ENCODE results near the gene SAFB. TPM values are rescaled to one million over a fixed set of nuclear protein-coding genes. Genes with fewer than 3 reads are reported as not detected.

The SAFB gene
- total RNA-seq, 1 experiment from 2014 or later = 83.0 TPM

GRCh38 chr19:5624741-5625278, 1.9 kb downstream of the SAFB start:
- intact Hi-C loops (cut with micrococcal nuclease; ENCODE audit: unreplicated experiment) = no loop called here
- ChIA-PET POLR2A (interaction anchor here (0.7 kb wide), 1 partner anchor 315 kb away, joined by 18 read pairs; no protein-coding TSS in a partner anchor), CTCF (no interaction called here)
- in situ Hi-C loops (cut with HindIII; ENCODE audit: low pct_unique_long_range_greater_than_20kb, low sequenced_read_pairs) = no loop called here
- TF ChIP-seq, protein P1, sequence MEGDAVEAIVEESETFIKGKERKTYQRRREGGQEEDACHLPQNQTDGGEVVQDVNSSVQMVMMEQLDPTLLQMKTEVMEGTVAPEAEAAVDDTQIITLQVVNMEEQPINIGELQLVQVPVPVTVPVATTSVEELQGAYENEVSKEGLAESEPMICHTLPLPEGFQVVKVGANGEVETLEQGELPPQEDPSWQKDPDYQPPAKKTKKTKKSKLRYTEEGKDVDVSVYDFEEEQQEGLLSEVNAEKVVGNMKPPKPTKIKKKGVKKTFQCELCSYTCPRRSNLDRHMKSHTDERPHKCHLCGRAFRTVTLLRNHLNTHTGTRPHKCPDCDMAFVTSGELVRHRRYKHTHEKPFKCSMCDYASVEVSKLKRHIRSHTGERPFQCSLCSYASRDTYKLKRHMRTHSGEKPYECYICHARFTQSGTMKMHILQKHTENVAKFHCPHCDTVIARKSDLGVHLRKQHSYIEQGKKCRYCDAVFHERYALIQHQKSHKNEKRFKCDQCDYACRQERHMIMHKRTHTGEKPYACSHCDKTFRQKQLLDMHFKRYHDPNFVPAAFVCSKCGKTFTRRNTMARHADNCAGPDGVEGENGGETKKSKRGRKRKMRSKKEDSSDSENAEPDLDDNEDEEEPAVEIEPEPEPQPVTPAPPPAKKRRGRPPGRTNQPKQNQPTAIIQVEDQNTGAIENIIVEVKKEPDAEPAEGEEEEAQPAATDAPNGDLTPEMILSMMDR (IDR thresholded peaks at IDR 0.05) = no peak
- TF ChIP-seq, protein P2, sequence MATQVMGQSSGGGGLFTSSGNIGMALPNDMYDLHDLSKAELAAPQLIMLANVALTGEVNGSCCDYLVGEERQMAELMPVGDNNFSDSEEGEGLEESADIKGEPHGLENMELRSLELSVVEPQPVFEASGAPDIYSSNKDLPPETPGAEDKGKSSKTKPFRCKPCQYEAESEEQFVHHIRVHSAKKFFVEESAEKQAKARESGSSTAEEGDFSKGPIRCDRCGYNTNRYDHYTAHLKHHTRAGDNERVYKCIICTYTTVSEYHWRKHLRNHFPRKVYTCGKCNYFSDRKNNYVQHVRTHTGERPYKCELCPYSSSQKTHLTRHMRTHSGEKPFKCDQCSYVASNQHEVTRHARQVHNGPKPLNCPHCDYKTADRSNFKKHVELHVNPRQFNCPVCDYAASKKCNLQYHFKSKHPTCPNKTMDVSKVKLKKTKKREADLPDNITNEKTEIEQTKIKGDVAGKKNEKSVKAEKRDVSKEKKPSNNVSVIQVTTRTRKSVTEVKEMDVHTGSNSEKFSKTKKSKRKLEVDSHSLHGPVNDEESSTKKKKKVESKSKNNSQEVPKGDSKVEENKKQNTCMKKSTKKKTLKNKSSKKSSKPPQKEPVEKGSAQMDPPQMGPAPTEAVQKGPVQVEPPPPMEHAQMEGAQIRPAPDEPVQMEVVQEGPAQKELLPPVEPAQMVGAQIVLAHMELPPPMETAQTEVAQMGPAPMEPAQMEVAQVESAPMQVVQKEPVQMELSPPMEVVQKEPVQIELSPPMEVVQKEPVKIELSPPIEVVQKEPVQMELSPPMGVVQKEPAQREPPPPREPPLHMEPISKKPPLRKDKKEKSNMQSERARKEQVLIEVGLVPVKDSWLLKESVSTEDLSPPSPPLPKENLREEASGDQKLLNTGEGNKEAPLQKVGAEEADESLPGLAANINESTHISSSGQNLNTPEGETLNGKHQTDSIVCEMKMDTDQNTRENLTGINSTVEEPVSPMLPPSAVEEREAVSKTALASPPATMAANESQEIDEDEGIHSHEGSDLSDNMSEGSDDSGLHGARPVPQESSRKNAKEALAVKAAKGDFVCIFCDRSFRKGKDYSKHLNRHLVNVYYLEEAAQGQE (IDR thresholded peaks at IDR 0.05; ENCODE audit: insufficient read depth in 1 of 2, low read depth in 2 of 2, low read length in 1 of 2) = no peak
- TF ChIP-seq SIN3A (IDR thresholded peaks at IDR 0.05; ENCODE audit: borderline replicate concordance, insufficient read depth, low read depth, low read length) = no peak
- no peak for ATAC-seq
- Histone ChIP-seq H3K4me1 (ENCODE audit: control insufficient read depth, insufficient read depth, low read length) (peaks cover 18% of the 10 kb centered on the region), H3K36me3 (ENCODE audit: control insufficient read depth, insufficient read depth, low read length) (peaks cover 35% of the 10 kb centered on the region), H3K4me3 (ENCODE audit: low read depth in 2 of 2, low read length in 2 of 2) (peak overlapping the region; percentile 92 to 99), H3K27ac (ENCODE audit: low read length) (peak overlapping the region; percentile 93), H3K9me3 (ENCODE audit: control insufficient read depth, insufficient read depth, low read depth, low read length) (no peaks in the 10 kb centered on the region), H3K27me3 (ENCODE audit: control insufficient read depth, insufficient read depth, low read length) (no peaks in the 10 kb centered on the region)
- no peak for DNase-seq (ENCODE audit: low read depth, low spot score)
- BruUV-seq (replicated peaks) = TSS peak; percentile 64

DNA sequence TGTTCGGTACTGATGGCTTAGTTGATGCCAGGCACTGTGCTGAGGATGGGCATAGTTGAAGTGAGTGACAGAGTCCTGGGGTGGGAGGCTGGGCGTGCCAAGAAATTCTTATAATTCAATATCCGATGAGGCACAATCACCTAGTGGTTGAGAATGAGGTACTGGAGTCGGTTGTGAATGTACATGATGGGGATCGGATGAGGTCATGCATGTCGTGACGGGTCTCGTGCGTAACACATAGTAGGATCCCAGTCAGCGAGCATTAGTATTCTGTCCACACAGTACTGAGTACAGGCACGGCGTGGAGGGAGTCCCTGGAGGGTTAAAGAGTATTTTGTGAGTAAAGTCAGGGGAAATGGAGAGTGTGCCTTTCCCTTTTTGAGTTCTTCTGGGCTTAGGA, 2.8 kb downstream of the SAFB start:
- ChIA-PET CTCF (no interaction called here), POLR2A (no interaction called here)
- Histone ChIP-seq H3K4me3 (ENCODE audit: low read depth in 2 of 2, low read length in 2 of 2) (no peak overlapping the region), H3K36me3 (ENCODE audit: control insufficient read depth, insufficient read depth, low read length) (peaks cover 30% of the 10 kb centered on the region), H3K27ac (ENCODE audit: low read length) (no peak overlapping the region), H3K4me1 (ENCODE audit: control insufficient read depth, insufficient read depth, low read length) (peaks cover 18% of the 10 kb centered on the region), H3K27me3 (ENCODE audit: control insufficient read depth, insufficient read depth, low read length) (no peaks in the 10 kb centered on the region), H3K9me3 (ENCODE audit: control insufficient read depth, insufficient read depth, low read depth, low read length) (no peaks in the 10 kb centered on the region)
- no peak for DNase-seq (ENCODE audit: low read depth, low spot score)
- intact Hi-C loops (cut with micrococcal nuclease; ENCODE audit: unreplicated experiment) (no loop called here), in situ Hi-C loops (cut with HindIII; ENCODE audit: low pct_unique_long_range_greater_than_20kb, low sequenced_read_pairs) (no loop called here)
- TF ChIP-seq POLR2AphosphoS5 (IDR thresholded peaks at IDR 0.05; ENCODE audit: low read depth, low read length) (no peak), SIN3A (IDR thresholded peaks at IDR 0.05; ENCODE audit: borderline replicate concordance, insufficient read depth, low read depth, low read length) (no peak), TCF7L2 (IDR thresholded peaks at IDR 0.05; ENCODE audit: low read depth, low read length) (no peak)
- TF ChIP-seq, protein P2 (IDR thresholded peaks at IDR 0.05; ENCODE audit: insufficient read depth in 1 of 2, low read depth in 2 of 2, low read length in 1 of 2) = no peak
- TF ChIP-seq, protein P1 (IDR thresholded peaks at IDR 0.05) = no peak
- BruUV-seq (replicated peaks) = no TSS peak
- ATAC-seq = no peak

Data from Panc1 (cell line).